Stimulated activated CD4-positive, alpha-beta T cell treated with anti-CD3 and anti-CD28 coated beads, Interleukin-1b, Interleukin-23, amount 100 ng/mL, for 1 hour (primary cell): ENCODE measurements around the gene RIPK4.
"Not testable (repeated sequence)": the region's sequence is repeated elsewhere in the genome, so short reads cannot be mapped to it uniquely, and the experiment has no call there.

Source experiments
- DNase-seq, 2 donors: peaks; one replicate each; pipeline ENCODE4 v3.0.0-alpha.2; 2020; ENCODE audit warnings: low read depth in 2 of 2

The RIPK4 gene

GRCh38 chr21:41714299-41714865 is 52.5 kb downstream of the RIPK4 start:
- not testable (repeated sequence) for DNase-seq

- DNase-seq: no peak
These were observed 53.2 kb downstream of the RIPK4 start for GRCh38 chr21:41713495-41714281.

- no peak for DNase-seq
These were observed 54.1 kb downstream of the RIPK4 start for GRCh38 chr21:41712730-41713129.

GRCh38 chr21:41712201-41712600 is 54.7 kb downstream of the RIPK4 start:
- DNase-seq: no peak

- no peak for DNase-seq
These were observed 55.3 kb downstream of the RIPK4 start for GRCh38 chr21:41711416-41712007.

- no peak for DNase-seq
These were observed 56.1 kb downstream of the RIPK4 start for GRCh38 chr21:41710823-41711160.

- no peak for DNase-seq
These were observed 56.7 kb downstream of the RIPK4 start for GRCh38 chr21:41709965-41710822.

GRCh38 chr21:41709166-41709565 is 57.7 kb downstream of the RIPK4 start:
- DNase-seq: no peak

- DNase-seq: no peak
These were observed 58.9 kb downstream of the RIPK4 start for GRCh38 chr21:41707960-41708330.

- no peak for DNase-seq
These were observed 59.5 kb downstream of the RIPK4 start for GRCh38 chr21:41707231-41707959.

- no peak for DNase-seq
These were observed 60.2 kb downstream of the RIPK4 start for GRCh38 chr21:41706678-41707077.

GRCh38 chr21:41706263-41706639 is 60.6 kb downstream of the RIPK4 start:
- DNase-seq: no peak

- DNase-seq: no peak
These were observed 61.1 kb downstream of the RIPK4 start for GRCh38 chr21:41705546-41706262.

GRCh38 chr21:41703857-41704501 is 62.9 kb downstream of the RIPK4 start:
- DNase-seq: no peak

- DNase-seq: no peak
These were observed 65.1 kb downstream of the RIPK4 start for GRCh38 chr21:41701749-41702148.

- DNase-seq: no peak
These were observed 67.5 kb downstream of the RIPK4 start for GRCh38 chr21:41699311-41699710.

- no peak for DNase-seq
These were observed 68.8 kb downstream of the RIPK4 start for GRCh38 chr21:41698071-41698470.

- DNase-seq: no peak
These were observed 71.3 kb downstream of the RIPK4 start for GRCh38 chr21:41695513-41695912.

GRCh38 chr21:41694042-41694441 is 72.8 kb downstream of the RIPK4 start:
- DNase-seq: not testable (repeated sequence)

GRCh38 chr21:41692185-41692565 is 74.7 kb downstream of the RIPK4 start:
- no peak for DNase-seq
